ENCODE data around the gene VAV2. TPM values are rescaled to one million over a fixed set of nuclear protein-coding genes. Genes with fewer than 3 reads are reported as not detected.

The VAV2 gene
- polyA plus RNA-seq, 1 of the 3 experiments (the other 2 are of a cell fraction), result 14.9 TPM

- no peak overlapping the region for H3K4me3 ChIP-seq (ENCODE audit: low read depth in 2 of 2, low read length in 1 of 2)
- H3K4me2 ChIP-seq, result no peak overlapping the region
- no peaks in the 10 kb centered on the region for H3K9me3 ChIP-seq
- H3K27me3 ChIP-seq (ENCODE audit: insufficient read depth), result no peaks in the 10 kb centered on the region
- no peaks in the 10 kb centered on the region for H4K20me1 ChIP-seq (ENCODE audit: insufficient read depth)
- TF ChIP-seq GATA2 (CRISPR knock-in tag; IDR thresholded peaks at IDR 0.05) (no peak), CHD2 (IDR thresholded peaks at IDR 0.05; ENCODE audit: low read length, partially characterized antibody) (no peak), RCOR1 (IDR thresholded peaks at IDR 0.05; ENCODE audit: low read length) (no peak)
- no peak overlapping the region for H2AFZ ChIP-seq (ENCODE audit: low read depth)
- ChIA-PET CTCF (interaction anchor here (16.1 kb wide), 1 partner anchor 205 kb away, joined by 236 read pairs; the partner anchor contains the start of gene VAV2), POLR2A (no interaction called here)
- DNase-seq, result no peak
- no peak overlapping the region for H3K27ac ChIP-seq (ENCODE audit: low read depth in 2 of 2, low read length in 1 of 2)
- 97% methylated on average over 23 of the region's 37 CpGs for WGBS (ENCODE audit: low lambda C conversion rate)
- no peaks in the 10 kb centered on the region for H3F3A ChIP-seq (replicated peaks; ENCODE audit: insufficient read depth)
- no peaks in the 10 kb centered on the region for H3K9me2 ChIP-seq
- peaks cover 0 to 21% of the 10 kb centered on the region in 2 experiments; a peak in 2 of 4 replicates for H3K4me1 ChIP-seq (ENCODE audit: control insufficient read depth in 1 of 2, insufficient read depth in 2 of 2, low read depth in 1 of 2, low read length in 1 of 2)
- peaks cover 0 to 30% of the 10 kb centered on the region in 2 experiments for H3K36me3 ChIP-seq (replicated peaks in 1 of 2; ENCODE audit: control insufficient read depth in 1 of 2, insufficient read depth in 2 of 2, low read length in 1 of 2)
- H3K9ac ChIP-seq, result no peak overlapping the region
- H3K79me2 ChIP-seq (ENCODE audit: insufficient read depth), result no peaks in the 10 kb centered on the region
Measured at GRCh38 chr9:133788045-133788818, 203.9 kb downstream of the VAV2 start.

GRCh38 chr9:133787754-133788025, 204.4 kb downstream of the VAV2 start:
- Histone ChIP-seq H4K20me1 (ENCODE audit: insufficient read depth) (no peaks in the 10 kb centered on the region), H3K27ac (ENCODE audit: low read depth in 2 of 2, low read length in 1 of 2) (no peak overlapping the region), H2AFZ (ENCODE audit: low read depth) (no peak overlapping the region), H3K4me2 (no peak overlapping the region), H3K36me3 (replicated peaks in 1 of 2; ENCODE audit: control insufficient read depth in 1 of 2, insufficient read depth in 2 of 2, low read length in 1 of 2) (peaks cover 0 to 30% of the 10 kb centered on the region in 2 experiments), H3F3A (replicated peaks; ENCODE audit: insufficient read depth) (peaks cover 3% of the 10 kb centered on the region), H3K79me2 (ENCODE audit: insufficient read depth) (no peaks in the 10 kb centered on the region), H3K9me2 (no peaks in the 10 kb centered on the region), H3K27me3 (ENCODE audit: insufficient read depth) (no peaks in the 10 kb centered on the region), H3K4me1 (ENCODE audit: control insufficient read depth in 1 of 2, insufficient read depth in 2 of 2, low read depth in 1 of 2, low read length in 1 of 2) (peaks cover 0 to 21% of the 10 kb centered on the region in 2 experiments; a peak in 2 of 4 replicates), H3K9ac (no peak overlapping the region), H3K9me3 (no peaks in the 10 kb centered on the region), H3K4me3 (ENCODE audit: low read depth in 2 of 2, low read length in 1 of 2) (no peak overlapping the region)
- DNase-seq, result peak; percentile 77
- 76% methylated on average over 3 of the region's 5 CpGs for WGBS (ENCODE audit: low lambda C conversion rate)
- CTCF ChIA-PET, result interaction anchor here (16.1 kb wide), 1 partner anchor 206 kb away, joined by 236 read pairs; the partner anchor contains the start of gene VAV2
- POLR2A ChIA-PET, result no interaction called here
- TF ChIP-seq REST (IDR thresholded peaks at IDR 0.05; ENCODE audit: low read depth, low read length) (no peak), IRF3 (IDR thresholded peaks at IDR 0.05; ENCODE audit: low read depth, low read length) (no peak), YY1 (IDR thresholded peaks at IDR 0.05; ENCODE audit: low read depth) (no peak), FOXM1 (IDR thresholded peaks at IDR 0.05; ENCODE audit: low read depth) (no peak), EZH2phosphoT487 (IDR thresholded peaks at IDR 0.05; ENCODE audit: borderline replicate concordance, low read depth) (no peak), GABPA (IDR thresholded peaks at IDR 0.05; ENCODE audit: low read depth) (no peak), MEF2A (IDR thresholded peaks at IDR 0.05; ENCODE audit: borderline replicate concordance, low read depth) (no peak), FOXJ3 (CRISPR knock-in tag; IDR thresholded peaks at IDR 0.05) (no peak), NRF1 (IDR thresholded peaks at IDR 0.05; ENCODE audit: low read depth, low read length) (no peak), TCF12 (IDR thresholded peaks at IDR 0.05) (no peak), JUND (IDR thresholded peaks at IDR 0.05) (no peak), USF1 (IDR thresholded peaks at IDR 0.05; ENCODE audit: borderline replicate concordance, low read depth) (no peak), PBX3 (IDR thresholded peaks at IDR 0.05) (no peak), ELF1 (IDR thresholded peaks at IDR 0.05) (no peak), MXI1 (IDR thresholded peaks at IDR 0.05; ENCODE audit: low read depth, low read length) (no peak), RAD21 (IDR thresholded peaks at IDR 0.05; ENCODE audit: low read length) (no peak), MAX (IDR thresholded peaks at IDR 0.05; ENCODE audit: low read depth) (no peak), USF2 (IDR thresholded peaks at IDR 0.05; ENCODE audit: borderline replicate concordance, low read depth, low read length) (no peak)

All from SK-N-SH (cell line).